OCI-LY3 (cell line): ENCODE results near the gene SDHC.
A peak's percentile ranks its signal among the peaks of the same experiment; 100 is the strongest.
"Not testable (repeated sequence)": the region's sequence is repeated elsewhere in the genome, so short reads cannot be mapped to it uniquely, and the experiment has no call there.

Experiments used
- H2AFZ ChIP-seq: fragments of 200-600, 300-600 bp; shearing (Covaris generic); 2 replicates; pipeline ENCODE4 v1.6.0; 2014; ENCODE audit warnings: antibody characterized with exemption, low read depth, low read length
- H3K27ac ChIP-seq: fragments of 200-600, 300-600 bp; sonication (generic); 2 replicates; pipeline ENCODE4 v1.5.1; 2014; ENCODE audit warnings: mild to moderate bottlenecking, low read length, moderate library complexity, mixed read lengths
- H3K27me3 ChIP-seq: fragments of 200-600, 300-600 bp; sonication (generic); 2 replicates; pipeline ENCODE4 v1.6.1; 2014; ENCODE audit warnings: low read depth, low read length, mixed read lengths
- H3K36me3 ChIP-seq: fragments of 200-600, 300-600 bp; sonication (generic); replicated peaks from 2 replicates; pipeline ENCODE3; 2014; ENCODE audit warnings: low read depth, low read length, mixed read lengths
- H3K4me1 ChIP-seq: fragments of 300-600, 200-600 bp; sonication (generic); 2 replicates; pipeline ENCODE4 v1.6.1; 2014; ENCODE audit warnings: low read length, mixed read lengths
- H3K4me2 ChIP-seq: fragments of 200-600, 300-600 bp; sonication (generic); 2 replicates; pipeline ENCODE4 v1.6.1; 2014; ENCODE audit warnings: low read length, mixed read lengths
- H3K4me3 ChIP-seq: fragments of 300-600, 200-600 bp; sonication (generic); 2 replicates; pipeline ENCODE4 v1.5.1; 2014; ENCODE audit warnings: antibody characterized with exemption, mild to moderate bottlenecking, low read length, moderate library complexity
- H3K79me2 ChIP-seq: fragments of 300-600, 200-600 bp; shearing (Covaris generic); 2 replicates; pipeline ENCODE4 v1.6.1; 2014; ENCODE audit warnings: mild to moderate bottlenecking, low read length, mixed read lengths
- H3K9ac ChIP-seq: fragments of 300-600, 200-600 bp; shearing (Covaris generic); 2 replicates; pipeline ENCODE4 v1.6.0; 2014; ENCODE audit warnings: mild to moderate bottlenecking, low read length, moderate library complexity
- H3K9me3 ChIP-seq: fragments of 200-600, 300-600 bp; shearing (Covaris generic); 2 replicates; pipeline ENCODE4 v1.6.1; 2014; ENCODE audit warnings: low read length, mixed read lengths; ENCODE audit not compliant: insufficient read depth
- H4K20me1 ChIP-seq: fragments of 200-600, 300-600 bp; sonication (generic); 2 replicates; pipeline ENCODE4 v1.6.1; 2016; ENCODE audit warnings: low read length, mixed read lengths; ENCODE audit not compliant: insufficient read depth
- EZH2phosphoT487 ChIP-seq: fragments of 200-600 bp; shearing (Covaris generic); IDR thresholded peaks from 2 replicates; pipeline ENCODE4 v1.6.1; 2018; ENCODE audit warnings: antibody characterized with exemption, mixed run types, low read depth
- TF ChIP-seq, protein P1 (sequence below): fragments of 200-600, 300-600 bp; sonication (generic); IDR thresholded peaks from 2 replicates; pipeline ENCODE4 v1.5.1; 2014; ENCODE audit warnings: antibody characterized with exemption, low read length, low read depth

SDHC gene

DNA sequence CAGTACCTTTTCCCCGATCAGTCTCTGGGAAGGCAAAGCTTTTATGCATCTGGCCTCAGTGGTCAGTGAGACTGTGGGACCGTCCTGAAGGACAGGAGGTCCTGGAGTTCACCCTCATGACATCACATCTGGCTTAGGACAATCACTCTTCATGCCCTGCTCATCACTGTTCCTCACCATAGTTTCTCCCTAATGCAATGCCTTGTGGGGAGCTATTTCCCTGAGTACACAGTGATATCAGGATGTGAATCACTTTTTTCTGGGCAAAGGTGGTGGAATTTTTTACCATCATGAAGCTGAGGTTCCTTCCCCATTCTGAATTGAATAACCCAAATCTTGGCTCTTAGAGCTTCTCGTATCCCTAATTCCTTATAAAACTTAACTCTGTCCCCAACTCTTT lies 88.3 kb downstream of the SDHC start:
- Histone ChIP-seq H3K27ac (no peak overlapping the region), H3K79me2 (no peaks in the 10 kb centered on the region), H3K4me3 (no peak overlapping the region), H2AFZ (no peak overlapping the region), H3K9me3 (no peaks in the 10 kb centered on the region), H3K9ac (no peak overlapping the region), H3K36me3 (no peaks in the 10 kb centered on the region), H4K20me1 (no peaks in the 10 kb centered on the region), H3K27me3 (0 out of 2 replicates have a peak, but pooled peaks cover 6% of the 10 kb centered on the region), H3K4me2 (no peak overlapping the region), H3K4me1 (0 out of 2 replicates have a peak, but pooled peaks cover 6% of the 10 kb centered on the region)
- no peak for TF ChIP-seq EZH2phosphoT487
- TF ChIP-seq, protein P1, sequence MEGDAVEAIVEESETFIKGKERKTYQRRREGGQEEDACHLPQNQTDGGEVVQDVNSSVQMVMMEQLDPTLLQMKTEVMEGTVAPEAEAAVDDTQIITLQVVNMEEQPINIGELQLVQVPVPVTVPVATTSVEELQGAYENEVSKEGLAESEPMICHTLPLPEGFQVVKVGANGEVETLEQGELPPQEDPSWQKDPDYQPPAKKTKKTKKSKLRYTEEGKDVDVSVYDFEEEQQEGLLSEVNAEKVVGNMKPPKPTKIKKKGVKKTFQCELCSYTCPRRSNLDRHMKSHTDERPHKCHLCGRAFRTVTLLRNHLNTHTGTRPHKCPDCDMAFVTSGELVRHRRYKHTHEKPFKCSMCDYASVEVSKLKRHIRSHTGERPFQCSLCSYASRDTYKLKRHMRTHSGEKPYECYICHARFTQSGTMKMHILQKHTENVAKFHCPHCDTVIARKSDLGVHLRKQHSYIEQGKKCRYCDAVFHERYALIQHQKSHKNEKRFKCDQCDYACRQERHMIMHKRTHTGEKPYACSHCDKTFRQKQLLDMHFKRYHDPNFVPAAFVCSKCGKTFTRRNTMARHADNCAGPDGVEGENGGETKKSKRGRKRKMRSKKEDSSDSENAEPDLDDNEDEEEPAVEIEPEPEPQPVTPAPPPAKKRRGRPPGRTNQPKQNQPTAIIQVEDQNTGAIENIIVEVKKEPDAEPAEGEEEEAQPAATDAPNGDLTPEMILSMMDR: no peak

DNA sequence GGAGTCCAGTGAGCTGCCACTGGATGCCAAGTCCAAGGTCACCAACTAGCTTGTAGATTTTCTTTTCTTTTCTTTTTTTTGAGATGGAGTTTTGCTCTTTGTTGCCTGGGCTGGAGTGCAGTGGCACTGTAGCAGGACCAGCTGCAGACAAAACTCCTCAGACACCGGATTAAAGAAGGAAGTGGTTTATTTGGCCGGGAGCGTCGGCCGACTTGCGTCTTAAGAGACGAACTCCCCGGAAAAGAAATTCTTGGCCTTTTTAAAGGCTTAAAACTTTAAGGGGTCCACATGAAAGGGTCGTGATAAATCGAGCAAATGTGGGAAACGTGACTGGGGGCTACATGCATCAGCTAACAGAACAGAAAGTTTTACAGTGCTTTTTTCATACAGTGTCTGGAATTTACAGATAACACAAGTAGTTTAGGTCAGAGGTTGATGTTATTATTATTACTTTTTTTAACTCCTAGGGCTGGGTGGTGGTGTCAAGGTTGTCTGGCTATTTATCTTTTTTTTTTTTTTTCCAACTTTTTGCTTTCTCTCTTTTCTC lies 89.9 kb downstream of the SDHC start:
- Histone ChIP-seq H4K20me1 (no peaks in the 10 kb centered on the region), H3K9me3 (no peaks in the 10 kb centered on the region), H3K36me3 (no peaks in the 10 kb centered on the region), H3K4me2 (peak overlapping the region; percentile 20), H3K4me1 (0 out of 2 replicates have a peak, but pooled peaks cover 3% of the 10 kb centered on the region), H2AFZ (no peak overlapping the region), H3K27ac (no peak overlapping the region), H3K4me3 (peak overlapping the region; percentile 2; the same call in 1 of the 2 replicates), H3K79me2 (no peaks in the 10 kb centered on the region), H3K9ac (no peak overlapping the region), H3K27me3 (0 out of 2 replicates have a peak, but pooled peaks cover 6% of the 10 kb centered on the region)
- no peak for TF ChIP-seq EZH2phosphoT487
- TF ChIP-seq, protein P1: no peak

DNA sequence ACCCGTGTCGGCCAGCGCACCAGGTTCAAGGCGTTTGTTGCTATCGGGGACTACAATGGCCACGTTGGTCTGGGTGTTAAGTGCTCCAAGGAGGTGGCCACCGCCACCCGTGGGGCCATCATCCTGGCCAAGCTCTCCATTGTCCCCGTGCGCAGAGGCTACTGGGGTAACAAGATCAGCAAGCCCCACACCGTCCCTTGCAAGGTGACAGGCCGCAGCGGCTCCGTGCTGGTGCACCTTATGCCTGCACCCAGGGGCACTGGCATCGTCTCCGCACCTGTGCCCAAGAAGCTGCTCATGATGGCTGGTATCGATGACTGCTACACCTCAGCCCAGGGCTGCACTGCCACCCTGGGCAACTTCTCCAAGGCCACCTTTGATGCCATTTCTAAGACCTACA lies 92.4 kb downstream of the SDHC start:
- H4K20me1 ChIP-seq, H3K79me2 ChIP-seq, H3K4me1 ChIP-seq, H3K4me3 ChIP-seq, H3K27me3 ChIP-seq, H3K4me2 ChIP-seq, H3K9me3 ChIP-seq, H3K9ac ChIP-seq, H3K27ac ChIP-seq, H2AFZ ChIP-seq, H3K36me3 ChIP-seq: not testable (repeated sequence)

DNA sequence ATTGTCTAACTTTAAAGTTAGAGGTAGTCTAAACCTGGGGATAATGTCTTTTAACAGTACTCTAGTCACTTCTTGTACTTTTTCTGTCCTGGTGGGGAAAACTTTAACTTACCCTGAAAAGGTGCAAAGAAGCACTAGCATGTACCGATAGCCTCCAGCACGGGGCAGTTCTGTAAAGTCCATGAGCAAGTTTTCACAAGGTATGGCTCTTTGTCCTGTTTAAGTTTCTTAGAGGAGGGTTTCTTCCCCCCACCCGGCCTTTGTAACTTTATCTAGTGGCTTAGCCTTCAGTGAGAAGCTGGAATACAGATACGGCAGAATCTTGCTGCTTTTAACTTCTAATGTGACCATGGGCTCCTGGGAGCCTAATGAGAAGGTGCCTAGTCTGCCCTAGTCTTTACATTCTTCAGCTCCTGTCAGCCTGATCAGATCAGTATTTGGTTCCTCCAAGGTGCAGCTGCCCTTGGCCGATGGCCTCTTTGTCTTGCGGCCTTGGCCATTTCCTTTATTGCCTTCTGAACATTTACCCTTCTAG lies 93.3 kb downstream of the SDHC start:
- TF ChIP-seq, protein P1: no peak
- no peak for TF ChIP-seq EZH2phosphoT487
- no peaks in the 10 kb centered on the region for H3K9me3 ChIP-seq
- no peak overlapping the region for H3K4me2 ChIP-seq
- H4K20me1 ChIP-seq: no peaks in the 10 kb centered on the region
- no peak overlapping the region for H3K9ac ChIP-seq
- no peaks in the 10 kb centered on the region for H3K79me2 ChIP-seq
- H3K27ac ChIP-seq: no peak overlapping the region
- no peaks in the 10 kb centered on the region for H3K36me3 ChIP-seq
- H3K27me3 ChIP-seq: 0 out of 2 replicates have a peak, but pooled peaks cover 6% of the 10 kb centered on the region
- H3K4me3 ChIP-seq: no peak overlapping the region
- H3K4me1 ChIP-seq: peaks cover 9% of the 10 kb centered on the region
- no peak overlapping the region for H2AFZ ChIP-seq
